HG02623 (cell line): Measurements from ENCODE around the gene MGAT4A.
"Not testable (repeated sequence)": the region's sequence is repeated elsewhere in the genome, so short reads cannot be mapped to it uniquely, and the experiment has no call there.

ENCODE experiments used
- ATAC-seq: cut with Tn5 transposase; IDR thresholded peaks from one replicate; pipeline ENCODE4 v1.9.1; 2021; ENCODE audit warnings: moderate library complexity; ENCODE audit not compliant: unreplicated experiment

Gene MGAT4A

DNA sequence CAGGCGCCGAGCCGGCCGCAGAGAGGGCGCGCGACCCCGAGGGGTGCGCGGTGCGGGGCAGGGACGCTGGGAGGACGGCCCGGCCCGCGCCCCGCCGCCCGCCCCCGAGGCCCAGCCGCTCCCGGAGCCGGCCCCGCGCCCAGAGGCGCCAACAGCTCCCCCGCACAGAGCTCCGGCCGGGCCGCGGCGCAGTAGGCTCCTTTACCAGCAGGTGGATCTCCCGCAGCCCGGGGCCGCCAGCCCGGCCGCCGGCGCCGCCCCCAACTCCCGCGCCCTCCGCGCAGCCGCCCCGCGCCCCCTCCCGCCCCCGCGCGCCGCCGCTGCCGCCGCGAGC, 258 bp downstream of the MGAT4A start:
- peak; percentile 53 for ATAC-seq

GRCh38 chr2:98730053-98730706, 752 bp downstream of the MGAT4A start:
- ATAC-seq: no peak

DNA sequence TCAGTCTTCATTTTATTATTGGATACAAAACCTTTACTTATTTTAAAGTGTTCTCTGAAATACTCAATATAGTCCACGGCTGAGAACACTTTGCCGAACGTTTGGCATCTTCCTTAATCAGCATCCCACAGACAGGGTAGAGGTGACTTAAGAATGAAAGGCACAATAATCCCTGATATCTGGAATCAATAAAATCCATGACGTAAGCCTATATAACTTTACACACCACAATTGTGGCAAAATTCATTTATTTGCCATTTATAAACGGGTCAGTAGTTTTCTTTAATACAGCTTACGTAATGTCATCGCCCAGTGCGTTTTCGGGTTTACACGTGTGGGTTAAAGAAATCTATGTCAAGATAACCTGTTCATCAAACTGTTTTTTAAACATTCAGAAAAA, 1.3 kb downstream of the MGAT4A start:
- no peak for ATAC-seq

DNA sequence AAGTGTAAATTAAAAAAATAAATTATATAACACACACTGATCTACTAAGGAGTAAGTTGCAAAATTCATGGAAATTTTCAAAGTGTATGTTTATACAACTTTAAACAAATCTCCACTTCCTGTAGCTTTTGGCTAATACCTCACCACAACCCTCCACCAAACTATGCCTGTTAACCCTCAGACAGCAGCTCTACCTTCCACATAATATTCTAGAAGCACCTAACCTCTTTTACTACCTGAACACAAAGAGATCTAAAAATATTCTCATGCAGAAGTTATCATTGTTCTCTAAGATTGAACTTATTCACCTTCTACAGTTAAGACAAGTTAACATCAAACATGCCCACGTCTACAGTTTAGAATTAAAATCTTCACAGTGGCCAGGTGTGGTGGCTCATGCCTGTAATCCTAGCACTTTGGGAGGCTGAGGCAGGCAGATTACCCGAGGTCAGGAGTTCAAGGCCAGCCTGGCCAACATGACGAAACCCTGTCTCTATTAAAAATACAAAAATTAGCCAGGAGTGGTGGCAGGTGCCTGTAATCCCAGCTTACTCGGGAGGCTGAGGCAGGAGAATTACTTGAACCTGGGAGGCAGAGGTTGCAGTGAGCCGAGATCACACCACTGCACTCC, 2.7 kb downstream of the MGAT4A start:
- not testable (repeated sequence) for ATAC-seq

DNA sequence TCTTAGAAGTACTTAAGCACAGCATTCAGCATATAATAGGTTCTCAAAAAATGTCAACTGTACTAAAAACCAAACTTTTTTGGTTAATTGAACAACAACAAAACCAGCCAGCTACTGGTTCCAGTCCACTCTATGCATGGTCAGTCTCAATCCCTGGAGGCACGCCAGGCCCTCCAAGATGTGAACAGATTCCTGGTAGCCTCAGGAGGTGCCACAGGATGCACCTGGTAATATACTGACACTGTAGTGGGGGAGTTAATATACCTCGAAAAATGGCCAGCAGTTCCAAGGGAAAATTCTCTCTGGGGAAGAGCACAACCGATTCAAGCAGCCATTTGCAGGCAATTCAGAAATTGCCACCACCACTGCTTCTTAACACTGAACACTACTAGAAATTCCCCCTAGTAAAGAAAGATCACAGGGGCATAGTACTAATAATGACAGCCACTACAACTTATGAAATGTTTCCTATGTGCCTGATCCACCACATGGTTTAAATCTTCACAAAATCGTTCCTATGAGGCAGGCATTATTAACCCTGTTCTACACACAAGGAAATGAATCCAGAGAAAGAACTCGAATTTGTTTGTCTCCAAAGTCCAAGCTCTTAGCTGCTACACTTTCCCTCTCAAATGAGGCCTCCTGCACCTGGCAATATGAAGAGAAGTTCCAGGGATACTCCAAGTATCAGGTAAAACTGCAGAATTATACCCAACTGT, 3.4 kb downstream of the MGAT4A start:
- no peak for ATAC-seq

DNA sequence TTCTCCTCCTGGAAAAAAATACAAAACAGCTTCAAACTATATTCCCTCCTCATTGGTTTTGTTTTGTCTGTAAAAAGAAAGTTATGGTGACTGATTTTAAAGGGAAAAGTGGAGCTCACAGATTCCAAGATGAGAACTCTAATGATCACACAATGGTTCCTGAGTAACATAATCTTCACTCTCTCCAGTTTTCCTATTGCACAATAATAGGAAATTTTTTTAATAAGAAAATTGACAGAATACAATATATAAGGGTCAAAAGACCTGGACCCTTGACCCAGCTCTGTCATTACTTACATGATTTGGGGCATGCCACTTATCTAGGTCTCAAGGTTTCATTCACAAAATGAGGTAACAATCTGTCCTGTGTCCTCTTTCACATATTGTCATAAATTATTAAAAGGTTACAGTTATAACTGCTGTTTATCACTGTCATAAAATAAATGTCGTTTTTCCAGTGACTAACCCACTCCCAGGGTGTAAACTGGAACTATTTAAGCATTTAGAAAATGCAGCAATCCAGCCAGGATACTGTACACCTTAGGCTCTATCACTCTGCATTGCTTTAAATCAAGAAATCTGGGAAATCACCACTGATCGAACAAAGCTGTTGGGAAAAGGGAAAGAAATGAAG, 4.1 kb downstream of the MGAT4A start:
- ATAC-seq: no peak

- no peak for ATAC-seq
Measured at GRCh38 chr2:98726205-98726604, 4.7 kb downstream of the MGAT4A start.

DNA sequence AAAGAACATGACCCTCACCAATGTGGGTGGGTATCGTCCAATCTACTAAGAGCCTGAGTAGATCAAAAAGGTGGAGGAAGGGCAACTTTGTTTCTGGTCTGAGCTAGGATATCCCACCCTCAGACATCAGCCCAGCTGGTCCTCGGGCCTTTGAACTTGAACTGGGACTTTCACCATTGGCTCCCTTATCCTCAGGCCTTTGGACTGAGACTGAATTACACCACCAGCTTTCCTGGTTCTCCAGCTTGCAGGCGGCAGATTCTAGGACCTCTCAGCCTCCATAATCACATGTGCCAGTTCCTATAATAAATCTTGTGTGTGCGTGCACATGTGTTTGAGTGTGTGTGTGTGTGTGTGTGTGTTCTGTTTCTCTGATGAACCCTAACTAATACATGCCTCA, 10.6 kb downstream of the MGAT4A start:
- no peak for ATAC-seq

- ATAC-seq: no peak
Measured at GRCh38 chr2:98717621-98718020, 13.3 kb downstream of the MGAT4A start.

DNA sequence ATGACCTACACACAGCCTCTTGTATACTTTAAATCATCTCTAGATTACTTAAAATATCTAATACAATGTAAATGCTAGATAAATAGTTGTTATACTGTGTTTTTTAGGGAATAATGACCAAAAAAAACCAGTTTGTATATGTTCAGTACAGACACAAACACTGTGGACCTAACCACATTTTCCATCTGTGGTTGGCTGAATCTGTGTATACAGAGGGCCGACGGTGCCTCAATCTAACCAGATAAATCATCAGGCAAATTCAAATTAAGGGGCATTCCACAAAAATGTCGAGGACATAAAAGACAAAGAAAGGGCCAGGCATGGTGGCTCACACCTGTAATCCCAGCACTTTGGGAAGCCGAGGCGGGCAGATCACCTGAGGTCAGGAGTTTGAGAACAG, 14.1 kb downstream of the MGAT4A start:
- ATAC-seq: no peak

- ATAC-seq: no peak
Measured at GRCh38 chr2:98715812-98716451, 15.0 kb downstream of the MGAT4A start.

DNA sequence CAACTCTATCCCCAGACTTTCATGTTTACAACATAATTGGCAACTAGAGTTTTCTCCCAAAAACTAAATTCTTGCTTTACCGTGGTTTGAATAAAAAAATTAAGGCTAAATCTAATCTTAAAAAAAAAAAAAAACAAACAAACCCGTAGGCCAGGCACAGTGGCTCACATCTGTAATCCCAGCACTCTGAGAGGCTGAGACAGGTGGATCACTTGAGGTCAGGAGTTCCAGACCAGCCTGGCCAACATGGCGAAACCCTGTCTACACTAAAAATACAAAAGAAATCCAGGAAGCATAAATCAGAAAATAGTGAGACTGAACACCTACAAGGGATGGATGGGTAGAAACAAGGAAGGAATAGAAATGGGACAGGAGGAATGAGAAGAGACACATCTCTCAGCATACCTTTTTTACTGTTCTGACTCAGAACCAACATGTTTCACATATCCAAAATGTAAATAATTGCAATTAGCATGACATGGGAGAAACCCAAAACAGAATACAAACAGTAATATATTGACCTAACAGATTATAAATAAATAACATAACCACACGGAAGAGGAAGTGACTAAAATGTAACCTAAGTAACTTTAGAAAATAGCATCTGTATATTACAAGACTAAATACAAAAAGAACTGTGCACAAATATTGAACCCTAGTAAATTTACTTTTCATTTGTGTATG, 17.5 kb downstream of the MGAT4A start:
- ATAC-seq: peak; percentile 80

DNA sequence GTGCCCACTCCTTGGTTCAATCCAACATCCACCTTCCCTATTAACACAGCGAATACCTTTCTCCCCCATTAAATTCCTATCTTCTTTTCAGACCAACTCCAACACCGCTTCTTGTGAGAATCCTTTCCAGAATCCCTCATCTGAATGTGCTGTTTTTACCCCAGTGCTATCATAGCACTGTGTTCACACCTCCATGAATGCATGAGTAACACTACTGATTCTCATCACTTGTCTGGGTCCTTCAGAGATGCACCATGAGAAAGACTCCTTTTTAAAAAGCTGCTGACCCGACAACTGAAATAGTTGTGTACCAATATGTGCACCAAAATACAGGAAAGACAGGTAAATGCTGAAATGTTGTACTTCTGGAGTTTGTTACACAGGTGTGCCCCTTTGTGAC, 18.8 kb downstream of the MGAT4A start:
- no peak for ATAC-seq

DNA sequence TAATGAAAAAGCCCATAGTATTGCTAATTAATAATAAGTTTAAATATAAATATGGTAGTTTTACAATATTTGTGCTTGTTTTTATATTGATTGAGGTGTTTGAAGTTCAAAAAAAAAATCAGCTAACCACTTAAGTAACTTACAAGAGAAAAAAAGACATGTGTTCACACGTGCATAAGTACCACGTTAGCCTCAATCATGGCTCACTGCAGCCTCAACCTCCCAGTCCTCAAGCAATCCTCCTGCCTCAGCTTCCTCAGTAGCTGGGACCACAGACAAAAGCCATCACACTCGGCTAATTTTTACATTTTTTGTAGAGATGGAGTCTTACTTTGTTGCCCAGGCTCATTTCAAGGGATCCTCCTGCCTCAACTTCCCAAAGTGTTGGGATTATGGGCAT, 19.4 kb downstream of the MGAT4A start:
- no peak for ATAC-seq

DNA sequence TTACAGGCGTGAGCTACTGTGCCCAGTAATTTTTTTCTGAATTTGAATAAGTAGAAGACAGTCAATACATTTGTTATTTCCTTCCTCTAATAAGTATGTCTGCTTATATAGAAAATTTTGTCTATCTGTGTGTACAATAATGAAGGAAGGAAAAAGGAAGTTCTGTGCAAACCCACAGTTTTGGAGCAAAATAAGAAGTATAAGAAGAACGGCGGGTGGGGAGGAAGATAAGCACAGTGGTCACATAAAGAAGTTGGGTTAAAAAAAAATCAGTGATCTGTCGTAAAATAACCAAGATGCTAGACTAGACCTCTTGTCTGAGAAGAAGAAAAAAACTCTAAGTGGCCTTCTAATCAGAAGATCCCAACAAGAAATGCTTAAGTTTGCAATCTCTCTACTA, 20.2 kb downstream of the MGAT4A start:
- no peak for ATAC-seq

DNA sequence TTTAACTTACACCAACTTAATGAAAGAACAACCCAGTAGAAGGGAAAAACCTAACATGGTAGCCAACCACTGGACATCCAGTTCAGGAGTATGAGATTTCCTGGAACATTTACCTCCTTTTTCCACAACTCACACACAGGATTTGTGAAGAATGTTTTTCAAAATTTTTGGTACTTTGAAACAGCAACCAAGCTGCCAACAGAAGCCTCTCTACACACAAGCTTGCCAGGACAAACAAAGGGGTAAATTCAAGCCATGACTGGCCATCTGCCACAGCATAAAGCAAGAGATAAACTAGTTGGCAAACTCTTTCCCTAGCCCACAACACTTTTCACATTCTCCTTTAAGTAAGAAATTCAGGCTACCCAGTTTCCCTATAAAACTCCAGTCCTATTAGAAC, 21.4 kb downstream of the MGAT4A start:
- no peak for ATAC-seq

- ATAC-seq: no peak
Measured at GRCh38 chr2:98708396-98709186, 22.3 kb downstream of the MGAT4A start.

- ATAC-seq: no peak
Measured at GRCh38 chr2:98706591-98706990, 24.3 kb downstream of the MGAT4A start.

DNA sequence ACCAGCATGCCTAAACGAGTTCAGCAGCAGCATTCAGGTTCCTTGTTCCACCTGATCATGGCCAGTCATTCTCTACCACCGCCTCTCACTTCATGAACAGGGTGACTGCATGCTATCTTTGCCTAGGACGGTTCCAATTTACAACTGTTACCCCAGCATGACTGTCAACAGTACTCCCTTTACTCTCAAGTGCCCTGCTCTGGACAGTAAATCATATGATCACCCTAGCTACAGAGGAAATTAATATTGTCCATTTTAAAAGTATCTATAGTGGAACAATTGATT, 25.7 kb downstream of the MGAT4A start:
- no peak for ATAC-seq
